Measurements from ENCODE around the gene LAMA3. TPM values are rescaled to one million over a fixed set of nuclear protein-coding genes. Genes with fewer than 3 reads are reported as not detected.

LAMA3 gene
- polyA plus RNA-seq, 1 of the 3 experiments (the other 2 are of a cell fraction), result 3.5 TPM

GRCh38 chr18:23849141-23849540 is 159.9 kb downstream of the LAMA3 start:
- no peak overlapping the region for H3K4me2 ChIP-seq
- H3K4me3 ChIP-seq (ENCODE audit: low read depth in 2 of 2, low read length in 1 of 2), result no peak overlapping the region
- no peaks in the 10 kb centered on the region for H4K20me1 ChIP-seq (ENCODE audit: insufficient read depth)
- no peaks in the 10 kb centered on the region; a peak in 1 of 4 replicates for H3K4me1 ChIP-seq (ENCODE audit: control insufficient read depth in 1 of 2, insufficient read depth in 2 of 2, low read depth in 1 of 2, low read length in 1 of 2)
- H3K27ac ChIP-seq (ENCODE audit: low read depth in 2 of 2, low read length in 1 of 2), result no peak overlapping the region
- no peak for DNase-seq
- no peak overlapping the region for H2AFZ ChIP-seq (ENCODE audit: low read depth)
- TF ChIP-seq TEAD4 (IDR thresholded peaks at IDR 0.05; ENCODE audit: borderline replicate concordance, insufficient read depth), result no peak
- TF ChIP-seq SMC3 (IDR thresholded peaks at IDR 0.05; ENCODE audit: low read depth, low read length), result no peak
- TF ChIP-seq POLR2AphosphoS5 (IDR thresholded peaks at IDR 0.05; ENCODE audit: low read depth, low read length), result no peak
- no peak for TF ChIP-seq MAX (IDR thresholded peaks at IDR 0.05; ENCODE audit: low read depth)
- no peak for TF ChIP-seq NFIC (IDR thresholded peaks at IDR 0.05; ENCODE audit: borderline replicate concordance)
- TF ChIP-seq ELF1 (IDR thresholded peaks at IDR 0.05), result no peak
- TF ChIP-seq IRF3 (IDR thresholded peaks at IDR 0.05; ENCODE audit: low read depth, low read length), result no peak
- no peak for TF ChIP-seq TCF12 (IDR thresholded peaks at IDR 0.05)
- TF ChIP-seq SIN3A (IDR thresholded peaks at IDR 0.05; ENCODE audit: borderline replicate concordance, low read depth, low read length), result no peak
- TF ChIP-seq ZBTB33 (IDR thresholded peaks at IDR 0.05; ENCODE audit: borderline replicate concordance, low read depth), result no peak
- TF ChIP-seq FOXJ3 (CRISPR knock-in tag; IDR thresholded peaks at IDR 0.05), result no peak
- no peak for TF ChIP-seq EZH2phosphoT487 (IDR thresholded peaks at IDR 0.05; ENCODE audit: borderline replicate concordance, low read depth)
- no peak for TF ChIP-seq NRF1 (IDR thresholded peaks at IDR 0.05; ENCODE audit: low read depth, low read length)
- no peak for TF ChIP-seq MXI1 (IDR thresholded peaks at IDR 0.05; ENCODE audit: low read depth, low read length)
- no peaks in the 10 kb centered on the region for H3K27me3 ChIP-seq (ENCODE audit: insufficient read depth)
- H3K9me3 ChIP-seq, result no peaks in the 10 kb centered on the region
- 80% methylated on average over 1 of the region's 1 CpG for WGBS (ENCODE audit: low lambda C conversion rate)
- ChIA-PET CTCF (interaction anchor here (1.6 kb wide), 1 partner anchor 69 kb away, joined by 4 read pairs; no protein-coding TSS in a partner anchor), POLR2A (no interaction called here)
- no peak overlapping the region for H3K9ac ChIP-seq
- H3K79me2 ChIP-seq (ENCODE audit: insufficient read depth), result no peaks in the 10 kb centered on the region
- H3F3A ChIP-seq (replicated peaks; ENCODE audit: insufficient read depth), result peaks cover 3% of the 10 kb centered on the region
- H3K9me2 ChIP-seq, result no peaks in the 10 kb centered on the region
- H3K36me3 ChIP-seq (replicated peaks in 1 of 2; ENCODE audit: control insufficient read depth in 1 of 2, insufficient read depth in 2 of 2, low read length in 1 of 2), result no peaks in the 10 kb centered on the region

- CTCF ChIA-PET, result interaction anchor here (1.5 to 1.6 kb wide), 2 partner anchors 21 to 68 kb away, joined by 4 to 5 read pairs; no protein-coding TSS in a partner anchor
Measured at GRCh38 chr18:23850215-23850614, 161.0 kb downstream of the LAMA3 start.

More at GRCh38 chr18:23850215-23850614, 161.0 kb downstream of the LAMA3 start:
- no peak for DNase-seq
- Histone ChIP-seq H3K9ac (no peak overlapping the region), H3K27me3 (ENCODE audit: insufficient read depth) (no peaks in the 10 kb centered on the region), H3K27ac (ENCODE audit: low read depth in 2 of 2, low read length in 1 of 2) (no peak overlapping the region), H3K36me3 (replicated peaks in 1 of 2; ENCODE audit: control insufficient read depth in 1 of 2, insufficient read depth in 2 of 2, low read length in 1 of 2) (no peaks in the 10 kb centered on the region), H3K4me2 (no peak overlapping the region), H3K79me2 (ENCODE audit: insufficient read depth) (no peaks in the 10 kb centered on the region), H3K9me2 (no peaks in the 10 kb centered on the region), H3K4me3 (ENCODE audit: low read depth in 2 of 2, low read length in 1 of 2) (no peak overlapping the region), H3K4me1 (ENCODE audit: control insufficient read depth in 1 of 2, insufficient read depth in 2 of 2, low read depth in 1 of 2, low read length in 1 of 2) (no peaks in the 10 kb centered on the region; a peak in 1 of 4 replicates), H4K20me1 (ENCODE audit: insufficient read depth) (no peaks in the 10 kb centered on the region), H3F3A (replicated peaks; ENCODE audit: insufficient read depth) (peaks cover 3% of the 10 kb centered on the region), H3K9me3 (no peaks in the 10 kb centered on the region), H2AFZ (ENCODE audit: low read depth) (no peak overlapping the region)
- WGBS (ENCODE audit: low lambda C conversion rate), result over 99% methylated on average over 3 of the region's 3 CpGs
- no peak for TF ChIP-seq RAD21 (IDR thresholded peaks at IDR 0.05; ENCODE audit: low read length)
- no peak for TF ChIP-seq IRF3 (IDR thresholded peaks at IDR 0.05; ENCODE audit: low read depth, low read length)
- no peak for TF ChIP-seq FOXJ3 (CRISPR knock-in tag; IDR thresholded peaks at IDR 0.05)
- no peak for TF ChIP-seq PBX3 (IDR thresholded peaks at IDR 0.05)
- TF ChIP-seq GATA2 (CRISPR knock-in tag; IDR thresholded peaks at IDR 0.05), result no peak
- no peak for TF ChIP-seq EP300 (IDR thresholded peaks at IDR 0.05; ENCODE audit: borderline replicate concordance in 1 of 2, low read depth in 1 of 2, low read length in 1 of 2)
- no peak for TF ChIP-seq RCOR1 (IDR thresholded peaks at IDR 0.05; ENCODE audit: low read length)
- no peak for TF ChIP-seq GABPA (IDR thresholded peaks at IDR 0.05; ENCODE audit: low read depth)
- POLR2A ChIA-PET, result no interaction called here

All from SK-N-SH (cell line).